Peyer's patch (tissue), 4 donors: ENCODE measurements around the gene UBR7.

ENCODE experiments used
- POLR2A ChIP-seq, 2 donors: fragments of 450-650 bp; IDR thresholded peaks; one replicate each; pipeline ENCODE4 v1.5.1; 2017; ENCODE audit warnings: antibody characterized with exemption in 2 of 2, mild to moderate bottlenecking in 2 of 2, moderate library complexity in 2 of 2
- TF ChIP-seq, protein P1 (sequence below), 6 experiments: fragments of 450-650 bp in 4 of 6; fragments of 200-600 bp in 2 of 6; sonication (generic) in 1 of 6; IDR thresholded peaks; one replicate each; pipeline ENCODE4 v1.5.1; 2017 to 2019; ENCODE audit warnings: antibody characterized with exemption in 6 of 6, mild to moderate bottlenecking in 3 of 6, moderate library complexity in 1 of 6

- TF ChIP-seq, protein P1, sequence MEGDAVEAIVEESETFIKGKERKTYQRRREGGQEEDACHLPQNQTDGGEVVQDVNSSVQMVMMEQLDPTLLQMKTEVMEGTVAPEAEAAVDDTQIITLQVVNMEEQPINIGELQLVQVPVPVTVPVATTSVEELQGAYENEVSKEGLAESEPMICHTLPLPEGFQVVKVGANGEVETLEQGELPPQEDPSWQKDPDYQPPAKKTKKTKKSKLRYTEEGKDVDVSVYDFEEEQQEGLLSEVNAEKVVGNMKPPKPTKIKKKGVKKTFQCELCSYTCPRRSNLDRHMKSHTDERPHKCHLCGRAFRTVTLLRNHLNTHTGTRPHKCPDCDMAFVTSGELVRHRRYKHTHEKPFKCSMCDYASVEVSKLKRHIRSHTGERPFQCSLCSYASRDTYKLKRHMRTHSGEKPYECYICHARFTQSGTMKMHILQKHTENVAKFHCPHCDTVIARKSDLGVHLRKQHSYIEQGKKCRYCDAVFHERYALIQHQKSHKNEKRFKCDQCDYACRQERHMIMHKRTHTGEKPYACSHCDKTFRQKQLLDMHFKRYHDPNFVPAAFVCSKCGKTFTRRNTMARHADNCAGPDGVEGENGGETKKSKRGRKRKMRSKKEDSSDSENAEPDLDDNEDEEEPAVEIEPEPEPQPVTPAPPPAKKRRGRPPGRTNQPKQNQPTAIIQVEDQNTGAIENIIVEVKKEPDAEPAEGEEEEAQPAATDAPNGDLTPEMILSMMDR (IDR thresholded peaks at IDR 0.05): no peak
- TF ChIP-seq POLR2A (IDR thresholded peaks at IDR 0.05): no peak
Measured at GRCh38 chr14:93223565-93223964, 16.5 kb downstream of the UBR7 start.
